SJSA1 (cell line): ENCODE data around the gene SLAMF9. TPM values are rescaled to one million over a fixed set of nuclear protein-coding genes. Genes with fewer than 3 reads are reported as not detected.

Experiments
- DNase-seq, 2 experiments: peaks; one replicate each; pipeline ENCODE4 v3.0.0-alpha.2; 2015 to 2020; ENCODE audit warnings: low spot score in 2 of 2, low read depth in 1 of 2
- H3K27ac ChIP-seq: fragments of 250-450 bp; sonication (Bioruptor Pico); 2 replicates; pipeline ENCODE4 v1.5.1; 2020; ENCODE audit warnings: mild to moderate bottlenecking, moderate library complexity
- H3K27me3 ChIP-seq: fragments of 250-450 bp; sonication (Bioruptor Pico); replicated peaks from 2 replicates; pipeline ENCODE4 v1.5.1; 2020; ENCODE audit warnings: mild to moderate bottlenecking, moderate library complexity
- H3K36me3 ChIP-seq: fragments of 250-450 bp; sonication (Bioruptor Pico); 2 replicates; pipeline ENCODE4 v1.5.1; 2020; ENCODE audit warnings: mild to moderate bottlenecking
- H3K4me1 ChIP-seq: fragments of 250-450 bp; sonication (Bioruptor Pico); replicated peaks from 2 replicates; pipeline ENCODE4 v1.6.1; 2021; ENCODE audit warnings: mild to moderate bottlenecking
- H3K4me3 ChIP-seq: fragments of 250-450 bp; sonication (Bioruptor Pico); 2 replicates; pipeline ENCODE4 v1.5.1; 2020; ENCODE audit warnings: mild to moderate bottlenecking
- H3K9me3 ChIP-seq: fragments of 250-450 bp; sonication (Bioruptor Pico); replicated peaks from 2 replicates; pipeline ENCODE4 v1.5.1; 2020; ENCODE audit warnings: mild to moderate bottlenecking
- total RNA-seq: library from RNA; depleted of rRNA; stranded (reverse); fragments of >200 nt; shearing (Covaris generic); gene quantifications from 2 replicates; pipeline ENCODE4 v1.2.3, GENCODE V29; 2014

SLAMF9 gene
- total RNA-seq, 1 experiment from 2014 or later: not detected

- H3K4me3 ChIP-seq: no peak overlapping the region
- H3K27me3 ChIP-seq: peaks cover 36% of the 10 kb centered on the region
- no peaks in the 10 kb centered on the region for H3K9me3 ChIP-seq
- no peak for DNase-seq
- no peaks in the 10 kb centered on the region for H3K36me3 ChIP-seq
- H3K4me1 ChIP-seq: no peaks in the 10 kb centered on the region
- no peak overlapping the region for H3K27ac ChIP-seq
Measured at GRCh38 chr1:159968901-159969300, 14.9 kb upstream of the SLAMF9 start.

GRCh38 chr1:159965263-159965662 is 11.2 kb upstream of the SLAMF9 start:
- Histone ChIP-seq H3K9me3 (no peaks in the 10 kb centered on the region), H3K4me1 (no peaks in the 10 kb centered on the region), H3K27ac (no peak overlapping the region), H3K27me3 (peaks cover 36% of the 10 kb centered on the region), H3K4me3 (no peak overlapping the region), H3K36me3 (no peaks in the 10 kb centered on the region)
- DNase-seq: no peak

GRCh38 chr1:159964144-159964543 is 10.1 kb upstream of the SLAMF9 start:
- Histone ChIP-seq H3K4me1 (no peaks in the 10 kb centered on the region), H3K9me3 (no peaks in the 10 kb centered on the region), H3K36me3 (no peaks in the 10 kb centered on the region), H3K27ac (no peak overlapping the region), H3K27me3 (peaks cover 32% of the 10 kb centered on the region), H3K4me3 (no peak overlapping the region)
- no peak for DNase-seq

GRCh38 chr1:159962176-159962575 is 8.1 kb upstream of the SLAMF9 start:
- no peaks in the 10 kb centered on the region for H3K9me3 ChIP-seq
- no peak for DNase-seq
- H3K27me3 ChIP-seq: peaks cover 28% of the 10 kb centered on the region
- H3K4me3 ChIP-seq: no peak overlapping the region
- no peaks in the 10 kb centered on the region for H3K4me1 ChIP-seq
- no peak overlapping the region for H3K27ac ChIP-seq
- H3K36me3 ChIP-seq: no peaks in the 10 kb centered on the region

GRCh38 chr1:159961636-159962035 is 7.6 kb upstream of the SLAMF9 start:
- Histone ChIP-seq H3K9me3 (no peaks in the 10 kb centered on the region), H3K4me1 (no peaks in the 10 kb centered on the region), H3K4me3 (no peak overlapping the region), H3K27ac (no peak overlapping the region), H3K36me3 (no peaks in the 10 kb centered on the region), H3K27me3 (peaks cover 25% of the 10 kb centered on the region)
- no peak for DNase-seq

GRCh38 chr1:159960721-159961381 is 6.8 kb upstream of the SLAMF9 start:
- no peak for DNase-seq
- H3K4me1 ChIP-seq: no peaks in the 10 kb centered on the region
- H3K9me3 ChIP-seq: no peaks in the 10 kb centered on the region
- peaks cover 18% of the 10 kb centered on the region; the same call in 1 of the 2 replicates for H3K27me3 ChIP-seq
- H3K4me3 ChIP-seq: no peak overlapping the region
- H3K36me3 ChIP-seq: no peaks in the 10 kb centered on the region
- H3K27ac ChIP-seq: no peak overlapping the region

- no peak for DNase-seq
- H3K27me3 ChIP-seq: peaks cover 15% of the 10 kb centered on the region; the same call in 1 of the 2 replicates
- H3K4me1 ChIP-seq: no peaks in the 10 kb centered on the region
- no peak overlapping the region for H3K4me3 ChIP-seq
- no peaks in the 10 kb centered on the region for H3K36me3 ChIP-seq
- no peak overlapping the region for H3K27ac ChIP-seq
- no peaks in the 10 kb centered on the region for H3K9me3 ChIP-seq
Measured at GRCh38 chr1:159959451-159959850, 5.4 kb upstream of the SLAMF9 start.

- no peak for DNase-seq
- Histone ChIP-seq H3K27ac (no peak overlapping the region), H3K36me3 (no peaks in the 10 kb centered on the region), H3K27me3 (peaks cover 13% of the 10 kb centered on the region; the same call in 1 of the 2 replicates), H3K9me3 (no peaks in the 10 kb centered on the region), H3K4me1 (no peaks in the 10 kb centered on the region), H3K4me3 (no peak overlapping the region)
Measured at GRCh38 chr1:159958719-159959380, 4.8 kb upstream of the SLAMF9 start.

GRCh38 chr1:159957824-159958268 is 3.8 kb upstream of the SLAMF9 start:
- no peak overlapping the region for H3K4me3 ChIP-seq
- H3K27me3 ChIP-seq: peaks cover 8% of the 10 kb centered on the region
- no peaks in the 10 kb centered on the region for H3K36me3 ChIP-seq
- H3K9me3 ChIP-seq: no peaks in the 10 kb centered on the region
- no peak for DNase-seq
- H3K27ac ChIP-seq: no peak overlapping the region
- H3K4me1 ChIP-seq: no peaks in the 10 kb centered on the region

- H3K4me1 ChIP-seq: no peaks in the 10 kb centered on the region
- peaks cover 8% of the 10 kb centered on the region for H3K27me3 ChIP-seq
- no peak for DNase-seq
- H3K4me3 ChIP-seq: no peak overlapping the region
- no peaks in the 10 kb centered on the region for H3K9me3 ChIP-seq
- H3K36me3 ChIP-seq: no peaks in the 10 kb centered on the region
- no peak overlapping the region for H3K27ac ChIP-seq
Measured at GRCh38 chr1:159955456-159955855, 1.4 kb upstream of the SLAMF9 start.

GRCh38 chr1:159952932-159953331 is 1.1 kb downstream of the SLAMF9 start:
- Histone ChIP-seq H3K27me3 (peaks cover 8% of the 10 kb centered on the region), H3K9me3 (no peaks in the 10 kb centered on the region), H3K4me3 (no peak overlapping the region), H3K36me3 (no peaks in the 10 kb centered on the region), H3K27ac (no peak overlapping the region), H3K4me1 (no peaks in the 10 kb centered on the region)
- no peak for DNase-seq

GRCh38 chr1:159951551-159951950 is 2.5 kb downstream of the SLAMF9 start:
- Histone ChIP-seq H3K36me3 (no peaks in the 10 kb centered on the region), H3K4me1 (no peaks in the 10 kb centered on the region), H3K4me3 (no peak overlapping the region), H3K27me3 (peaks cover 16% of the 10 kb centered on the region), H3K27ac (no peak overlapping the region), H3K9me3 (no peaks in the 10 kb centered on the region)
- DNase-seq: no peak

GRCh38 chr1:159951016-159951415 is 3.0 kb downstream of the SLAMF9 start:
- Histone ChIP-seq H3K36me3 (no peaks in the 10 kb centered on the region), H3K4me3 (no peak overlapping the region), H3K4me1 (no peaks in the 10 kb centered on the region; the same call in 1 of the 2 replicates), H3K9me3 (no peaks in the 10 kb centered on the region), H3K27me3 (peaks cover 21% of the 10 kb centered on the region), H3K27ac (no peak overlapping the region)
- DNase-seq: no peak

GRCh38 chr1:159949981-159950381 is 4.1 kb downstream of the SLAMF9 start:
- Histone ChIP-seq H3K4me3 (no peak overlapping the region), H3K9me3 (no peaks in the 10 kb centered on the region), H3K36me3 (no peaks in the 10 kb centered on the region), H3K4me1 (peaks cover 7% of the 10 kb centered on the region), H3K27me3 (peaks cover 21% of the 10 kb centered on the region), H3K27ac (no peak overlapping the region)
- DNase-seq: no peak
